Measurements from ENCODE around the gene C9orf43. TPM values are rescaled to one million over a fixed set of nuclear protein-coding genes. Genes with fewer than 3 reads are reported as not detected.

C9orf43 gene
- total and polyA plus RNA-seq, 3 experiments from 2014 or later, result 0.83 to 0.90 (median 0.84) TPM

GRCh38 chr9:113465599-113466140 is 55.1 kb downstream of the C9orf43 start:
- no peak for DNase-seq
- Mint-ChIP-seq H3K27ac (peak overlapping the region in 2 of 8 donors; percentile 20 to 49), H3K4me1 (peaks cover 0 to 2% (median 0%) of the 10 kb centered on the region in 3 donors), H3K36me3 (peaks cover 0 to 4% (median 0%) of the 10 kb centered on the region in 3 donors), H3K4me3 (no peak overlapping the region), H3K27me3 (peaks cover 0 to 2% of the 10 kb centered on the region in 2 donors), H3K9me3 (peaks cover 0 to 8% (median 3%) of the 10 kb centered on the region in 5 donors)
- H3K36me3 ChIP-seq (ENCODE audit: insufficient read depth, low read length), result no peaks in the 10 kb centered on the region
- ChIA-PET POLR2A (no interaction called here), CTCF (no interaction called here)
- no peaks in the 10 kb centered on the region for H3K4me1 ChIP-seq (ENCODE audit: insufficient read depth, low read length)
- no peak overlapping the region for H3K4me3 ChIP-seq (ENCODE audit: low read length)
- no peaks in the 10 kb centered on the region for H3K27me3 ChIP-seq (ENCODE audit: insufficient read depth, low read length, poor library complexity, severe bottlenecking)
- no peak overlapping the region for H3K27ac ChIP-seq (ENCODE audit: low read depth, low read length)
- H3K9me3 ChIP-seq (ENCODE audit: low read length), result no peaks in the 10 kb centered on the region

GRCh38 chr9:113467183-113467582 is 56.6 kb downstream of the C9orf43 start:
- peaks cover 0 to 4% (median 0%) of the 10 kb centered on the region in 3 donors for H3K36me3 Mint-ChIP-seq
- no peak overlapping the region for H3K4me3 ChIP-seq (ENCODE audit: low read length)
- H3K4me1 ChIP-seq (ENCODE audit: insufficient read depth, low read length), result no peaks in the 10 kb centered on the region
- peaks cover 0 to 8% (median 3%) of the 10 kb centered on the region in 5 donors for H3K9me3 Mint-ChIP-seq
- H3K4me3 Mint-ChIP-seq, result no peak overlapping the region
- no peaks in the 10 kb centered on the region for H3K36me3 ChIP-seq (ENCODE audit: insufficient read depth, low read length)
- no peak overlapping the region for H3K27ac ChIP-seq (ENCODE audit: low read depth, low read length)
- ChIA-PET POLR2A (no interaction called here), CTCF (interaction anchor here (1.0 to 1.4 kb wide), 2 partner anchors 13 to 115 kb away, joined by 3 read pairs; no protein-coding TSS in a partner anchor)
- H3K27ac Mint-ChIP-seq, result no peak overlapping the region
- no peak for DNase-seq
- H3K4me1 Mint-ChIP-seq, result peaks cover 0 to 2% (median 0%) of the 10 kb centered on the region in 3 donors
- no peaks in the 10 kb centered on the region for H3K9me3 ChIP-seq (ENCODE audit: low read length)
- H3K27me3 ChIP-seq (ENCODE audit: insufficient read depth, low read length, poor library complexity, severe bottlenecking), result no peaks in the 10 kb centered on the region
- H3K27me3 Mint-ChIP-seq, result peaks cover 0 to 2% of the 10 kb centered on the region in 2 donors

DNA sequence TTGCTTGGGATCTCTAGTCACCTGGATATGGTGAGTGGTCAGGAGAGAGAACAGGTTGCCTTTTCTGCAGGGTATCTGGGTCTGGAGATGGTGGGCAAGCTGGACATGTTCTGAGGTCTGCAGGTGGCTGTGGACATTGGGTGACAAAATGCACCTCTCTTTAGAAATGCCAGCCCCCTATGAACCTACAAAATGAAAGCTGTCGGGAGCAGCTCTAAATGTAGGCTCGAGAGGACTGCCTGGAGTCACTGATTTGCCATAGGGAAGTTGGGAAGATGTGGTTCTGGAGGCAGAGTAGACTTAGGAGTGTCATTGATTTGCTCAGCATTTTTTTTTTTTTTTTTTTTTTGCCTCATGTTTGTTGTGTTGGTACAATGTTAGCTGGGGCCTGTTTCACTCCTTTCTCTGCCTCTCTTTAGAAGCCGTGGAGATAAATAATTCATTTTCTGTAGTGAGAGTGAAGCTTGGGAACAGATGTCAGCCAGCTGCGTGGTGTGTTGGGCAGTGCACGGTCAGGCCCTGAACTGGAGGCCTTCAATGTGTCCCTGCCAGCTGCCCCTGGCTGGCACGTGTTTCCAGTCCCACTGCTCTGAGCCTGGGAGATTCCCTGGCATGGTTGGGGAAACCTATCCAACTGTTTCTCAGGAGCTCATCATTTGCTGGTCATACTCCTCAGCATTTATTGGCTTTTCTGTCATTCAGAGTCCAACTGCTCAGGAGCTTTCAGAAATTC is 58.3 kb downstream of the C9orf43 start:
- no peaks in the 10 kb centered on the region for H3K4me1 ChIP-seq (ENCODE audit: insufficient read depth, low read length)
- no peaks in the 10 kb centered on the region for H3K9me3 ChIP-seq (ENCODE audit: low read length)
- Mint-ChIP-seq H3K4me1 (peaks cover 0 to 2% (median 0%) of the 10 kb centered on the region in 3 donors), H3K27me3 (peaks cover 0 to 2% of the 10 kb centered on the region in 2 donors), H3K9me3 (peaks cover 0 to 8% (median 3%) of the 10 kb centered on the region in 5 donors), H3K27ac (peak overlapping the region in 1 of 8 donors; percentile 81), H3K4me3 (no peak overlapping the region), H3K36me3 (peaks cover 0 to 4% (median 0%) of the 10 kb centered on the region in 3 donors)
- POLR2A ChIA-PET, result no interaction called here
- H3K27me3 ChIP-seq (ENCODE audit: insufficient read depth, low read length, poor library complexity, severe bottlenecking), result no peaks in the 10 kb centered on the region
- H3K36me3 ChIP-seq (ENCODE audit: insufficient read depth, low read length), result no peaks in the 10 kb centered on the region
- CTCF ChIA-PET, result no interaction called here
- no peak for DNase-seq
- H3K4me3 ChIP-seq (ENCODE audit: low read length), result no peak overlapping the region
- no peak overlapping the region for H3K27ac ChIP-seq (ENCODE audit: low read depth, low read length)

DNA sequence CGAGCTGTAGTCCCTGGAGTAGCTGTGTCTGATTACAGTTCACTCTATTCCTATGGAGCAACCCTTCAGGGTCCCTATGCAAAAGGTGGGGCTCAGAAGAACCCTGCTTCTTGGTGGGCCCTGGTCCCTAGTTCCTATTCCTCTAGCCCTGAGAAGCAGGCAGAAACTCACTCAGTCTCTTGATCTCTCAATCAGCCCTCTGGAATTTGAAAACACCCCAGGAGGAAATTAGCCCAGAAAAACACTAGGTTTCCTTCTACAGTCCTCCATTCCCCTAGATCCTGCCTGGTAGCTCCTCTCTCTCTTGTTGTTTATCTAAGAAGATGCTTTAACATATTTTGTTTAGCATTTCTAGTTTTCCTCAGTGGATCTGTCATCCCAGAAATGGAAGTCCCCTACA is 60.6 kb downstream of the C9orf43 start:
- peaks cover 0 to 8% (median 3%) of the 10 kb centered on the region in 5 donors for H3K9me3 Mint-ChIP-seq
- peaks cover 0 to 2% of the 10 kb centered on the region in 2 donors for H3K27me3 Mint-ChIP-seq
- H3K27ac ChIP-seq (ENCODE audit: low read depth, low read length), result no peak overlapping the region
- ChIA-PET POLR2A (no interaction called here), CTCF (no interaction called here)
- H3K36me3 Mint-ChIP-seq, result peaks cover 0 to 4% (median 0%) of the 10 kb centered on the region in 3 donors
- H3K27me3 ChIP-seq (ENCODE audit: insufficient read depth, low read length, poor library complexity, severe bottlenecking), result no peaks in the 10 kb centered on the region
- no peaks in the 10 kb centered on the region for H3K9me3 ChIP-seq (ENCODE audit: low read length)
- H3K4me3 Mint-ChIP-seq, result peak overlapping the region in 1 of 7 donors; percentile 37
- no peak for DNase-seq
- no peaks in the 10 kb centered on the region for H3K36me3 ChIP-seq (ENCODE audit: insufficient read depth, low read length)
- peak overlapping the region in 1 of 8 donors; percentile 19 for H3K27ac Mint-ChIP-seq
- H3K4me1 ChIP-seq (ENCODE audit: insufficient read depth, low read length), result no peaks in the 10 kb centered on the region
- H3K4me3 ChIP-seq (ENCODE audit: low read length), result no peak overlapping the region
- H3K4me1 Mint-ChIP-seq, result no peaks in the 10 kb centered on the region

DNA sequence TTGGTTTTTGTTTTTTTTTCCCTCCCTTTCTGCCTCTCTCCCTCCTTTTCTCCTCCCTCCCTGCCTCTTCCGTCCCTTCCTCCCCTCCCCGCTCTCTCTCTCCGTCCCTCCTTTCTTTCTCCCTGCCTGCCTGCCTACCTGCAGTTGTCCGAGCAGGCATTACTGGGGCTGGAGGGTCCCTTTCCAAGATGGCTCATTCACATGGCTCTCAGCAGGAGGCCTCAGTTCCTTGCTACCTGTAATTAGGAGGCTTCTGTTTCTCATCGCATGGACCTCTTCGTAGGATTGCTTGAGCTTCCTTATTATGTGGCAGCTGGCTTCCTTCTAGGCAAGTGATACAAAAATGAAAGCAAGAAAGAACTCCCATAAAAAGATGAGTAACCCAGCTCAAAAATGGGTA is 61.0 kb downstream of the C9orf43 start:
- Mint-ChIP-seq H3K4me3 (no peak overlapping the region), H3K36me3 (peaks cover 0 to 4% (median 0%) of the 10 kb centered on the region in 3 donors), H3K27ac (no peak overlapping the region), H3K27me3 (no peaks in the 10 kb centered on the region), H3K4me1 (no peaks in the 10 kb centered on the region), H3K9me3 (peaks cover 0 to 8% (median 3%) of the 10 kb centered on the region in 5 donors)
- no peak overlapping the region for H3K4me3 ChIP-seq (ENCODE audit: low read length)
- H3K36me3 ChIP-seq (ENCODE audit: insufficient read depth, low read length), result no peaks in the 10 kb centered on the region
- no peak overlapping the region for H3K27ac ChIP-seq (ENCODE audit: low read depth, low read length)
- H3K27me3 ChIP-seq (ENCODE audit: insufficient read depth, low read length, poor library complexity, severe bottlenecking), result no peaks in the 10 kb centered on the region
- POLR2A ChIA-PET, result no interaction called here
- CTCF ChIA-PET, result no interaction called here
- no peak for DNase-seq
- H3K9me3 ChIP-seq (ENCODE audit: low read length), result no peaks in the 10 kb centered on the region
- H3K4me1 ChIP-seq (ENCODE audit: insufficient read depth, low read length), result no peaks in the 10 kb centered on the region

DNA sequence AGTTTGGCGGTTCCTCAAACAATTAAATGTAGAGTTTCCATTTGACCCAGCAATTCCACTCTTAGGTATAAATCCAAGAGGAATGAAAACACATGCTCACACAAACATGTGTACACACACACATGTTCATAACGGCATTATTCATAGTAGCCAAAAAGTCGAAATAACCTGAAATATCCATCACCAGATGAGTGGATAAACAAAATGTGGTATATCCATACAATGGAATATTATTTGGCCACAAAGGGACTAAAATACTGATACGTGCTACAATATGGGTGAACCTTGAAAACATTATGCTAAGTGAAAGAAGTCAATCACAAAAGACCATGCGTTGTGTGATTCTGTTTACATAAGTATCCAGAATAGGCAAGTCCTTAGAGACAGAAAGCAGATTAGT is 61.7 kb downstream of the C9orf43 start:
- no peak overlapping the region for H3K27ac ChIP-seq (ENCODE audit: low read depth, low read length)

DNA sequence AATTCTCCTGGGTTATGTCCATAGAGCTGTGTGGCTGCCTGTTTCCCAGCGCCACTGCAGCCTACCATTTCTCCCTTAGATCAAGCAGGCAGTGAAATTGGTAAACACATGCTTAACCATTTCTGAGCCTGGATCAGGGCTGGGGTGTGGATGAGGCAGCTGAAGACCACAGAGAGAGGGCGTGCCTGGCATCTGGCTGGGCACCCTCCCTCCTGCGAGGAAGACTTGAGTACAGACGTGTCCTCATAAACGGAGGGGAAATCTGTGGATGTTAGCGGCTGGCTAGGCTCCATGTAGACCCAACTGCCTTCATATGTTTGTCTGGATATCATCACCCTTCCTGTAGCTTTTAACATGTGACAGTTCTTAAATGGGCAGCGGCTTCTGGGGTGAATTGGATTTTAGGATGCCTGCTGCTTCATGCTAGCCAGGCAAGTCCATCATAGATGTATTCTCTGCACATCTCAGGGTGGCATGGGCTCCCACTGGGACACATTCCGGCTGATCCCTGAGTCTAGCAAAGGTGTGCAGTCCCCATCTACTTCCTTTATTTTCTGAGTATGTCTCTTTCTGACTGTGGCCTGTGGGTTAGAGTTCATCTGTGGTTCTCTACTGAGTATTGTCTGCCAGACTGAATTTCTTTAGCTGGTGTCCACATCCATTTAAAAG is 63.9 kb downstream of the C9orf43 start:
- H3K27me3 ChIP-seq (ENCODE audit: insufficient read depth, low read length, poor library complexity, severe bottlenecking), result no peaks in the 10 kb centered on the region
- H3K36me3 Mint-ChIP-seq, result no peaks in the 10 kb centered on the region
- H3K4me3 Mint-ChIP-seq, result no peak overlapping the region
- no peak overlapping the region for H3K27ac Mint-ChIP-seq
- no peaks in the 10 kb centered on the region for H3K9me3 Mint-ChIP-seq
- CTCF ChIA-PET, result no interaction called here
- POLR2A ChIA-PET, result no interaction called here
- H3K27me3 Mint-ChIP-seq, result peaks cover 0 to 3% of the 10 kb centered on the region in 2 donors
- H3K4me1 ChIP-seq (ENCODE audit: insufficient read depth, low read length), result peaks cover 9% of the 10 kb centered on the region
- no peak overlapping the region for H3K4me3 ChIP-seq (ENCODE audit: low read length)
- no peak overlapping the region for H3K27ac ChIP-seq (ENCODE audit: low read depth, low read length)
- peaks cover 9 to 10% (median 9%) of the 10 kb centered on the region in 3 donors for H3K4me1 Mint-ChIP-seq
- no peak for DNase-seq
- no peaks in the 10 kb centered on the region for H3K36me3 ChIP-seq (ENCODE audit: insufficient read depth, low read length)
- no peaks in the 10 kb centered on the region for H3K9me3 ChIP-seq (ENCODE audit: low read length)

More for the DNA sequence above, 61.7 kb downstream of the C9orf43 start:
- H3K4me1 ChIP-seq (ENCODE audit: insufficient read depth, low read length), result no peaks in the 10 kb centered on the region
- no peak overlapping the region for H3K4me3 Mint-ChIP-seq
- ChIA-PET CTCF (no interaction called here), POLR2A (no interaction called here)
- no peak overlapping the region for H3K27ac Mint-ChIP-seq
- no peak overlapping the region for H3K4me3 ChIP-seq (ENCODE audit: low read length)
- no peaks in the 10 kb centered on the region for H3K27me3 Mint-ChIP-seq
- no peak for DNase-seq
- peaks cover 0 to 4% (median 0%) of the 10 kb centered on the region in 3 donors for H3K36me3 Mint-ChIP-seq
- H3K9me3 ChIP-seq (ENCODE audit: low read length), result no peaks in the 10 kb centered on the region
- peaks cover 0 to 8% (median 2%) of the 10 kb centered on the region in 5 donors for H3K9me3 Mint-ChIP-seq
- H3K27me3 ChIP-seq (ENCODE audit: insufficient read depth, low read length, poor library complexity, severe bottlenecking), result no peaks in the 10 kb centered on the region
- H3K4me1 Mint-ChIP-seq, result no peaks in the 10 kb centered on the region
- H3K36me3 ChIP-seq (ENCODE audit: insufficient read depth, low read length), result no peaks in the 10 kb centered on the region

- DNase-seq, result no peak
- Histone ChIP-seq H3K9me3 (ENCODE audit: low read length) (no peaks in the 10 kb centered on the region), H3K27ac (ENCODE audit: low read depth, low read length) (no peak overlapping the region), H3K27me3 (ENCODE audit: insufficient read depth, low read length, poor library complexity, severe bottlenecking) (no peaks in the 10 kb centered on the region), H3K36me3 (ENCODE audit: insufficient read depth, low read length) (no peaks in the 10 kb centered on the region), H3K4me1 (ENCODE audit: insufficient read depth, low read length) (peaks cover 12% of the 10 kb centered on the region), H3K4me3 (ENCODE audit: low read length) (no peak overlapping the region)
- no peak overlapping the region for H3K27ac Mint-ChIP-seq
- no peak overlapping the region for H3K4me3 Mint-ChIP-seq
- H3K27me3 Mint-ChIP-seq, result peaks cover 0 to 3% of the 10 kb centered on the region in 2 donors
- POLR2A ChIA-PET, result no interaction called here
- CTCF ChIA-PET, result interaction anchor here (1.6 kb wide), 1 partner anchor 74 kb away, joined by 4 read pairs; the partner anchor contains the start of gene ALAD
- peaks cover 13 to 15% (median 14%) of the 10 kb centered on the region in 3 donors for H3K4me1 Mint-ChIP-seq
- no peaks in the 10 kb centered on the region for H3K36me3 Mint-ChIP-seq
- no peaks in the 10 kb centered on the region for H3K9me3 Mint-ChIP-seq
Measured at GRCh38 chr9:113475031-113475430, 64.5 kb downstream of the C9orf43 start.

Data from CD8-positive, alpha-beta memory T cell (primary cell).